ENCODE results near the gene PPA1. TPM values are rescaled to one million over a fixed set of nuclear protein-coding genes. Genes with fewer than 3 reads are reported as not detected.

Gene PPA1
- total RNA-seq: 100 to 1,000 TPM; 113 to 213 (median 168) TPM

DNA sequence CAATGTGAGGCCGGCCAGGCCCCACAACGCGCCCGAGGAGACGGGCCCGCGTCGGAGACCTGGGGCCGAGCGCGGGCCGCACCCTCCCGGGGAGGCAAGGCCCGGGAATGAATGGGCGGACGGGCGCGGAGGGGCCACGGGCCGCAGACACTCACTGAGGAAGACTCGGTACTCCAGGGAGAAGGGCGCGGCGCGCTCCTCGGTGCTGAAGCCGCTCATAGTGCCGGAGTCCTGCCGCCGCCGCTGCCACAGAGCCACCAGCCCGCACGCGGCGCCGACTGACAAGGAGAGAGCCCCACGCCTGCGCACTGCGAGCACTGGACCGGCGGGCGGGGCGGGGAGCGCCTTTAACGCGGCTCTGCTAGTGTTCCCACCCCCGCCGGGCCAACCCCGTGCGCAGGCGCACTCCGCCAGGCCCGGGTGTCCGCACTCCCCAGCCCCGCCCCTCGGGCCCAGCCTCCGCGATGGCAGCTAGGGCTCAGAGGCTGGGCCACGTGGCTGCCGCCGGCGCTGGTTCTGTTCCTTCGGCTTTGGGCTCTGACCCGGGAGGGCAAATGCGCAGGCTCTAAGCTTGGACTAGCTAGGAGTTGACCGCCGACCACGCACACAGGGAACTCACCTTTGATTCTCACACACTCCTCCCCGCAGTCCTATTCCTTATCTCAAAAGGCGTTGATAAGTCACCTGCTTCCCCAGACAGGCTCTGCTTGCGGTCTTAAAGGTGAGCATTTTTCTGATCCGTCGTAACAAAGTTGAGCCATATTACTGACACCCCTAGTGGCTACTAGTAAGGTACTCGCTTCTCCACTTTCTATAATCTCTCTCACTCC lies at the start of gene PPA1:
PPA1 (minus strand) TSS at position 321 of the 830 bp plus-strand sequence; CDS start at position 219, 102 bp downstream.
- peaks cover 12 to 26% of the 10 kb centered on the region in 2 donors for H3K4me1 ChIP-seq (replicated peaks in 1 of 2)
- in situ Hi-C loops (cut with MboI; ENCODE audit: low pct_unique_long_range_greater_than_20kb in 2 of 9, low sequenced_read_pairs in 9 of 9, unreplicated experiment in 9 of 9): loop anchor here in 2 of 9 experiments (25.0 kb wide), 1 partner anchor 129 kb away; no protein-coding TSS in a partner anchor
- peak within 1 kb of the TSS; percentile 74 to 83 for H3K27ac ChIP-seq
- peak within 1 kb of the TSS; percentile 64 to 85 (median 78) for H3K4me3 ChIP-seq
- ATAC-seq (replicated peaks in 6 of 8): peak; percentile 88 to 95 (median 91)
- 0 to 28% (median 6%) methylated on average over 2 to 12 of the region's 74 CpGs; no CpG with 5 or more reads in 4 of the 10 experiments for WGBS, 10 experiments

DNA sequence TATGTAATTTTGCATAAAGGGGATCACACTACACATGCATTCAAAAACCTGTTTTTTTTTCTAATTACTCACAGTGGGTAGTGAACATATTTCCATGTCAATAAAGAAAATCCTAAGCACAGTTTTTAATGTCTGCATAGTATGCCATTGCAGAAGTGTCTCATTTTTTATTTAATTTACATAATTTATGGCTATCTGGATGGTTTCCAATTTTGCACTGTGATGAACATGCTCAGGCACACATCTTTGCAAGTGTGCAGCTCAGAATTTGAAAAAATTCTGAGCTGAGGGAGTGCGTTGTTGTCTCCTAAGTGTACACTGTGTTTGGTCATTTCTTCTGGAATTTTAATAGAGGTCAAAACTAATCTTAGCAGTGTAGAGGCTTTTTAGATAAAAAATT lies 48.4 kb upstream of the PPA1 start:
- in situ Hi-C loops (cut with MboI; ENCODE audit: low pct_unique_long_range_greater_than_20kb in 2 of 9, low sequenced_read_pairs in 9 of 9, unreplicated experiment in 9 of 9): no loop called here
- peak in 2 of 8 experiments; percentile 39 to 55 for ATAC-seq (replicated peaks in 6 of 8)
- WGBS, 10 experiments: 71 to 100% (median 100%) methylated on average over 1 of the region's 1 CpG; no CpG with 5 or more reads in 5 of the 10 experiments
- H3K4me3 ChIP-seq: no peak overlapping the region
- H3K27ac ChIP-seq: no peak overlapping the region
- H3K4me1 ChIP-seq (replicated peaks in 1 of 2): no peaks in the 10 kb centered on the region

DNA sequence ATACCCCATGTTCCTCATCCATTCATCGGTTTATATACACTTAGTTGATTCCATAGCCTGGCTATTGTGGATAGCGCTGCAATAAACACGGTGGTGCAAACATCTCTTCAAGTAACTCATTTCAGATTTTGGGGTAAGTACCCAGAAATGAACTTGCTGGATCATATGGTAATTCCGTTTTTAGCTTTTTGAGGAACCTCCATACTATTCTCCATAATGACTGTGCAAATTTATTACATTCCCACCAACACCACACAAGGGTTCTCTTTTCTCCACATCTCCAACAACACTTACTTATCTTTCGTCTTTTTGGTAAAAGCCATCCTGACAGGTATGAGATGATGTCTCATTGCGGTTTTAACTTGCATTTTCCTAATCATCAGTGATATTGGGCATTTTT lies 46.9 kb upstream of the PPA1 start:
- Histone ChIP-seq H3K4me1 (replicated peaks in 1 of 2) (no peaks in the 10 kb centered on the region), H3K4me3 (no peak overlapping the region), H3K27ac (no peak overlapping the region)
- in situ Hi-C loops (cut with MboI; ENCODE audit: low pct_unique_long_range_greater_than_20kb in 2 of 9, low sequenced_read_pairs in 9 of 9, unreplicated experiment in 9 of 9): no loop called here
- 59 to 100% (median 86%) methylated on average over 2 to 6 of the region's 6 CpGs for WGBS, 10 experiments
- ATAC-seq (replicated peaks in 6 of 8): no peak

DNA sequence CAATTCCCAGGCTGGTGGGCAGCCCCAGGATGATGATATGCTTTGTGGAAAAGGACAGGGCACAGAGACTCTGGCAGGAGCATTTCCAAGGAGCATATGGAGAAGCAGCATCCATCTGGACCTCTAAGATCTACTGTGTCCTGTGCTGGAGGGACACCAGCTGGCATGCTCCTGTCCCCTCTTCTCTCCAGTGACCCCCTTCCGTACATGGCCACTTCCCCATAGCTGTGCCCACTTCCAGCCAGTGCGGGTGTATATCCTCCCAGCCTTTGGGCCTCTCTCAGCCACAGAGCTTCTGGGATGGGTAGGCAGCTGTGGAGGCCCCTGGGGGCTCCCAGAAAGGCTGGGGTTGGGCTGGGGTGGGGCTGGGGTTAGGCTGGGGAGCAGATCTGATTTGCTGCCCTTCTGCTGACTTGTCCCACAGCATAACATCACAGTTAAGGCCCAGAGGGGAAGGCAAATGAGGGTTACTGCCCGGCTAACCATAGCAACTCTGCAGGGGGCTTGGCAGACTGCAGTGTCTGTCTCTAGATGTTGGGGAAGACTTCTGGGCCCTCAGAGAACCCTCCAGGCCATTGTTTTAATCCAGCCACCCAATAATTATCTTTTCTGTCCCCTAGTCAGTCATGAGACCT lies 44.3 kb upstream of the PPA1 start:
- Histone ChIP-seq H3K4me1 (replicated peaks in 1 of 2) (no peaks in the 10 kb centered on the region), H3K4me3 (no peak overlapping the region), H3K27ac (no peak overlapping the region)
- in situ Hi-C loops (cut with MboI; ENCODE audit: low pct_unique_long_range_greater_than_20kb in 2 of 9, low sequenced_read_pairs in 9 of 9, unreplicated experiment in 9 of 9): loop anchor here in 1 of 9 experiments (10.0 kb wide), 1 partner anchor 67 kb away; no protein-coding TSS in a partner anchor
- peak in 1 of 8 experiments; percentile 27 for ATAC-seq (replicated peaks in 6 of 8)
- WGBS, 10 experiments: 33% methylated on average over 1 of the region's 3 CpGs; no CpG with 5 or more reads in 9 of the 10 experiments

DNA sequence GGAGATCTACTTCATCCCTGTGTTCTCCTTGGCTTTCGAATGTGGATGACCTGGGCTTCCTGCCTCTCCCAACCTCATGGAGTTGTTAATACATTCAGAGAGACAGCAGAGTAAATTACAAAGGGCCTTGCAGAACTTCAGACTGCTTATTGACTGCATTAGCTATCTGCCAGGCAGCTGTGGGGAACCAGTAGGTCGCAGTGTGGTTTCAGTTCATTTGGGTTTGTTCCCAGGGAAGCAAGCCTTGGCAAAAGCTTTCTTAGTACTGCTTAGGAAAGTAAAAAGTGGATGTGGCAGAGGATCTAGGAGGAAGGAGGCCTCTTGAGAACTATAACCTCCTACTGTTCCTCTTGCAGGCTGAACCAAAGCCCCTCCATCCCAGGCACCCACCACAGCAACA lies 41.4 kb upstream of the PPA1 start:
- no peaks in the 10 kb centered on the region for H3K4me1 ChIP-seq (replicated peaks in 1 of 2)
- H3K4me3 ChIP-seq: no peak overlapping the region
- ATAC-seq (replicated peaks in 6 of 8): no peak
- no peak overlapping the region for H3K27ac ChIP-seq
- in situ Hi-C loops (cut with MboI; ENCODE audit: low pct_unique_long_range_greater_than_20kb in 2 of 9, low sequenced_read_pairs in 9 of 9, unreplicated experiment in 9 of 9): loop anchor here in 1 of 9 experiments (10.0 kb wide), 1 partner anchor 70 kb away; no protein-coding TSS in a partner anchor
- WGBS, 10 experiments: 20 to 92% (median 59%) methylated on average over 1 to 2 of the region's 2 CpGs; no CpG with 5 or more reads in 2 of the 10 experiments

DNA sequence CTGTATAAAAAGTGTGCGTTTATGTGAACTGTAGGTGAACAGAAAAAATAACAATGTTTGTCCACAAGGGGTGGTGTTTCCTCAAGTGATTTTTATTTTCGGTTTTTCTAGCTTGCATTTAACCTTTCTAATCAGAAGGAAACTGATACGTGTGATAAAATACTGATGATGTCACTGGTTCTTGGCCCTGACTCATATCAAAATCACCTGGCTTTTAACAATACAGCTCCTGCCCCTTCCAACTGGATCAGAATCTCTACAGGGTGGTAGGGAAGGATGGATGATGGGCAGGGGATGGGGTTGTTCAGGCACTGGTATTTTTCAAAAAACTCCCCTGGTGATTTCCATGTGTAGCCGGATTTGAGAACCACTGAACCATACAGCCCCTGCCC lies 39.7 kb upstream of the PPA1 start:
- peak in 3 of 8 experiments; percentile 50 to 81 (median 57) for ATAC-seq (replicated peaks in 6 of 8)
- Histone ChIP-seq H3K4me3 (no peak overlapping the region), H3K4me1 (replicated peaks in 1 of 2) (no peaks in the 10 kb centered on the region), H3K27ac (no peak overlapping the region)
- in situ Hi-C loops (cut with MboI; ENCODE audit: low pct_unique_long_range_greater_than_20kb in 2 of 9, low sequenced_read_pairs in 9 of 9, unreplicated experiment in 9 of 9): loop anchor here in 1 of 9 experiments (10.0 kb wide), 1 partner anchor 72 kb away; no protein-coding TSS in a partner anchor
- WGBS, 10 experiments: 8 to 100% (median 65%) methylated on average over 1 to 4 of the region's 4 CpGs

DNA sequence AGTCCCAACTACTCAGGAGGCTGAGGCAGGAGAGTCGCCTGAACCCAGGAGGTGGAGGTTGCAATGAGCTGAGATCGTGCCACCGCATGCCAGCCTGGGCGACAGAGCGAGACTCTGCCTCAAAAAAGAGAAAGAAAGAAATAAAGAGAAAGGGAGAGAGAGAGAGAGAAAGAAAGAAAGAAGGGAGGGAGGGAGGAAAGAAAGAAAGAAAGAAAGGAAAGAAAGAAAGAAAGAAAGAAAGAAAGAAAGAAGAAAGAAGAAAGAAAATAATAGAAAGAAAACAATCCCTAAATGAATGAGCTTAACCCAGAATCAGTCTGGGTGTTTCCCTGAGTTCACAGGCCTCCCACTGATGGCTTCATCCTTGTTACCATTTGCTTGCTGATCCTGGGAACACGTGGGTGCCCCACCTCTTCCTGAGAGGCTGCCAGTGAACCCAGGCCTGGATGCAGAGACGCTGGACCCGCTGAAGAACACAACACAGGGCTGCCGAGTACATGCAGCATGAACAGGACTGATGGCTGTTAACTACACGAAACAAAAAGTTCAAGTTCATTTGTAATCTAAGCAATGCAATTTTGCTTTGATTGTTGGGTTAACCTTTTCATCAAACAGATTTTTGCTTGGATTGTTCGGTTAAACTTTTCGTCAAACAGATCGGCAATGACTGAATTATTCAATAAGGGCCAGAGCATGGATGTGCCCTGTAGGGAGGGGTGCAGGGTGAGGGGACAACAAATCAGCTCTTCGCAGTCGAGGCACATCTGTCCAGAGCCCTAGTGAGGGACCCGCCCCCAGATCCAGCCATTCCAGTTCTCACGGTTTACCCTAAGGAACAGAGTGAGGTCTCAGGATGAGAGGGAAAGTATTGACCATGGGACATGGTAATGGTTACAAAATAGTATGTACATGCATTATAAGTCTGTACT lies 39.0 kb upstream of the PPA1 start:
- WGBS, 10 experiments: 35 to 85% (median 80%) methylated on average over 4 to 14 of the region's 17 CpGs
- ATAC-seq (replicated peaks in 6 of 8): peak in 3 of 8 experiments; percentile 54 to 60 (median 55)
- in situ Hi-C loops (cut with MboI; ENCODE audit: low pct_unique_long_range_greater_than_20kb in 2 of 9, low sequenced_read_pairs in 9 of 9, unreplicated experiment in 9 of 9): loop anchor here in 1 of 9 experiments (10.0 kb wide), 1 partner anchor 73 kb away; no protein-coding TSS in a partner anchor
- Histone ChIP-seq H3K4me1 (replicated peaks in 1 of 2) (no peaks in the 10 kb centered on the region), H3K27ac (no peak overlapping the region), H3K4me3 (no peak overlapping the region)

DNA sequence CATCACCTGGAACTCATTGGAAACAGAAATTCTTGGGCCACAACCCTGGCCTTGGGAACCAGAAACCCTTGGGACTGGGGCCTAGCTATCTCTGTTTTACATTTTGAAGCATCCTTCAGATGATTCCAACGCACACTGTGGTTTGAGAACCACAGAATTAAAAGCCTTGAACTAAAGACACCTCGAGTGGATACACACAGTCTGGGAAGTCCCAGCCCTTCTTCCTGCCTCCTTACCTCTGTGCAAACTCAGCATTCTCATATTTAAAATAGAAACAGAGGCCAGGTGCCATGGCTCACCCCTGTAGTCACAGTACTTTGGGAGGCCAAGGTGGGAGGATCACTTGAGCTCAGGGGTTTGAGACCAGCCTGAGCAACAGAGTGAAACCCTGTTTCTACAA lies 37.7 kb upstream of the PPA1 start:
- H3K4me1 ChIP-seq (replicated peaks in 1 of 2): no peaks in the 10 kb centered on the region
- WGBS, 10 experiments: 17 to 90% (median 69%) methylated on average over 1 to 2 of the region's 2 CpGs; no CpG with 5 or more reads in 3 of the 10 experiments
- no peak for ATAC-seq (replicated peaks in 6 of 8)
- in situ Hi-C loops (cut with MboI; ENCODE audit: low pct_unique_long_range_greater_than_20kb in 2 of 9, low sequenced_read_pairs in 9 of 9, unreplicated experiment in 9 of 9): loop anchor here in 1 of 9 experiments (10.0 kb wide), 1 partner anchor 74 kb away; no protein-coding TSS in a partner anchor
- no peak overlapping the region for H3K4me3 ChIP-seq
- H3K27ac ChIP-seq: no peak overlapping the region

DNA sequence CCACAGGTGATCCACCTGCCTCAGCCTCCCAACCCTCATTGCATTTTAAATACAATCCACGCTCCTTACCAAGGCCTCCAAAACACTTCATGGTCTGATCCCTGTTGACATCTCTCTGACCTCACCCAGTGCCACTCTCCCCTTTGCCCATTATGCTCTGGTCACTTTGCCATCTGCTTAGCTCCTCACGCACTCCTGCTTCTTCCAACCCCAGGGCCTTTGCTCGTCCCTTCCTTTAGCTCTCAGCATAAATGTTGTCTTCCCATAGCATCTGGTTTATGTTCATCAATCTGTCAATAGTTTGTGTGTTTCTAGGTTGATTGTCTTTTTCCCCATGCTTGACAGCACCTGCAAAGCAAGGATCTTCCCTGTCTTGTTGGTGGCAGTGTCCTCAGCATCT lies 36.5 kb upstream of the PPA1 start:
- no peaks in the 10 kb centered on the region for H3K4me1 ChIP-seq (replicated peaks in 1 of 2)
- in situ Hi-C loops (cut with MboI; ENCODE audit: low pct_unique_long_range_greater_than_20kb in 2 of 9, low sequenced_read_pairs in 9 of 9, unreplicated experiment in 9 of 9): loop anchor here in 1 of 9 experiments (10.0 kb wide), 1 partner anchor 75 kb away; no protein-coding TSS in a partner anchor
- WGBS, 10 experiments: 62 to 100% (median 92%) methylated on average over 1 to 3 of the region's 3 CpGs; no CpG with 5 or more reads in 1 of the 10 experiments

DNA sequence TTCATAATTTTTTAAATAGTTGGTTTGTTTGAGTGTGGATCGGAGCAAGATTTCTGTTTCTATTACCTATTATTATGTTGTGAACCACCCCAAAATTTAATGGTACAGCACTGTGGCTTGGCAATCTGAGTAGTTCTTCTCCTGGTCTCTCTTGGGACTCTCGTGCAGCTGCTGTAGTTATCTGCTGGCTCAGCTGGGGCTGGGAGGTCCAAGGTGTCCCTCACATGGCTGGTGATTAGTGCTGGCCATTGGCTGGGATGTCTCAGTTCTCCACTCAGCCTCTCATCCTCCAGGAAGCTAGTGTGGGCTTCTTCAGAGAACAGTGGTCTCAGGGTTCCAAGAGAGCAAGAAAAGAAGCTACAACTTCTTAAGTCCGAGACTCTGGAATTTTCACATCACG lies 35.1 kb upstream of the PPA1 start:
- H3K27ac ChIP-seq: no peak overlapping the region
- ATAC-seq (replicated peaks in 6 of 8): no peak
- WGBS, 10 experiments: 0 to 100% (median 80%) methylated on average over 1 to 3 of the region's 4 CpGs; no CpG with 5 or more reads in 2 of the 10 experiments
- no peaks in the 10 kb centered on the region for H3K4me1 ChIP-seq (replicated peaks in 1 of 2)
- in situ Hi-C loops (cut with MboI; ENCODE audit: low pct_unique_long_range_greater_than_20kb in 2 of 9, low sequenced_read_pairs in 9 of 9, unreplicated experiment in 9 of 9): no loop called here
- no peak overlapping the region for H3K4me3 ChIP-seq

More for the DNA sequence above, 36.5 kb upstream of the PPA1 start:
- Histone ChIP-seq H3K4me3 (no peak overlapping the region), H3K27ac (no peak overlapping the region)
- ATAC-seq (replicated peaks in 6 of 8): no peak

DNA sequence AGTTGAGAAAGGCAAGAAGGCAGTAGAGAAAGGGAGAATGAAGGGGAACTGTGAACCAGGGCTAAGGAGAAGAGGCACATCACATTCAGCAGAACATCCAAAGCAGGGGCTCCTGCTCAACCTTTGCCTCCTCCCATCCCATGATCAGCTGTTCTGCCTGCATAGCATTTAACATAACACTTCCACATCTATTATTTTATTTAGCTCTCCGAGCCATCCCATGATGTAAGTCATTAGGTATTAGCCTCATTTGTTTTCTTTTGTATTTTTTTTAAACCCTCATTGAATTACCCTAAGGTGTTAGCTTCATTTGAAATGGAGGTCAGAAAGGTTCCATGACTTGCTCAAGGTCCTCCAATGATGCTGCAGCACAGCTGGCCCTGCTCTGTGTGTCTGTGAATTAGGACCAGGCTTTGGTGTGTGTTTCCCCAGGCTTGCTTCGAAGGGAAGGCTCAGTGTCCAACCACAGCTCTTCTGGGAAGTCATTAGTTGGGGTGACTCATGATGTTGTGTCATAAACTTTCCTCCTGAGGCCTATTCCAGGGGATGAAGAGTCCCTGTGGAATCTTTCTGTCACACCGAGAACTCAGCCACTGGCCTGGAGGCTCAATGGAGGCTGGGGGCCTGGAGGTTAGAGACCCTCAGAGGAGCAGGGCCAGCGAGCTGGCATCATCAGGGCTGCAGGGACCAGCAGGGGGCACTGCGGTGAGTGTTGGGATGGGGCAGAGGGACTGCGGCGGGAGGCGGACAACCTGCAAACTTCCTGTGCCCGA lies 34.1 kb upstream of the PPA1 start:
- in situ Hi-C loops (cut with MboI; ENCODE audit: low pct_unique_long_range_greater_than_20kb in 2 of 9, low sequenced_read_pairs in 9 of 9, unreplicated experiment in 9 of 9): no loop called here
- WGBS, 10 experiments: 0 to 95% (median 59%) methylated on average over 1 to 6 of the region's 9 CpGs; no CpG with 5 or more reads in 1 of the 10 experiments
- H3K4me1 ChIP-seq (replicated peaks in 1 of 2): no peaks in the 10 kb centered on the region
- no peak overlapping the region for H3K27ac ChIP-seq
- H3K4me3 ChIP-seq: no peak overlapping the region
- peak; percentile 48 to 94 (median 92) for ATAC-seq (replicated peaks in 6 of 8)
